HCT116 (cell line): ENCODE results near the gene PYCR2. TPM values are rescaled to one million over a fixed set of nuclear protein-coding genes. Genes with fewer than 3 reads are reported as not detected.

Source experiments
- ATAC-seq: fragments of 200-7000 bp; cut with Tn5 transposase; 2 replicates; pipeline ENCODE4 v1.9.1; 2020; ENCODE audit warnings: mild to moderate bottlenecking, moderate library complexity
- BruUV-seq: library from RNA; stranded (reverse); fragments of 400-500 nt; replicated peaks from 2 replicates; lab custom pipeline; 2021; lab: Mats Ljungman, UMichigan
- CTCF ChIA-PET: fragments of 300-600 bp; sonication (Branson Sonifier 250); formaldehyde crosslinking; loops from one replicate; lab custom pipeline; 2021; ENCODE audit warnings: antibody characterized with exemption; lab: Charles Lee
- POLR2A ChIA-PET: fragments of 300-600, 350-600 bp; sonication (Branson Sonifier 250); formaldehyde crosslinking; loops from one replicate; lab custom pipeline; 2021; ENCODE audit warnings: antibody characterized with exemption; lab: Charles Lee
- RAD21 ChIA-PET, 2 experiments: fragments of 300-600 bp; sonication (Branson Sonifier 250); formaldehyde crosslinking; loops; one replicate each; lab custom pipeline; 2023; ENCODE audit warnings: low total read pairs in 2 of 2; ENCODE audit not compliant: uncharacterized antibody in 2 of 2, unreplicated experiment in 2 of 2, low non-redundant PET in 1 of 2; lab: Charles Lee
- DNase-seq: peaks from one replicate; pipeline ENCODE4 v3.0.0-alpha.2; 2010; ENCODE audit warnings: low read depth, low spot score
- H2AFZ ChIP-seq: fragments of 200-600 bp; shearing (Covaris generic), sonication (generic); 2 replicates; pipeline ENCODE4 v1.6.1; 2017; ENCODE audit warnings: low read depth, mixed run types, mixed read lengths, antibody characterized with exemption, low read length; ENCODE audit not compliant: poor library complexity, severe bottlenecking
- H3K27ac ChIP-seq: 2 replicates; pipeline ENCODE4 v1.5.1; 2012; ENCODE audit warnings: low read depth, low read length
- H3K27me3 ChIP-seq: fragments of 200-600 bp; sonication (generic); 2 replicates; pipeline ENCODE4 v1.6.1; 2016; ENCODE audit warnings: mixed run types, low read length, mixed read lengths; ENCODE audit not compliant: insufficient read depth
- H3K36me3 ChIP-seq, 2 experiments: fragments of 200-500 bp in 1 of 2; fragments of 200-600 bp in 1 of 2; sonication (Bioruptor generic) in 1 of 2; sonication (generic) in 1 of 2; 2 replicates each; pipeline versions ENCODE4 v1.5.1 to v1.6.1; 2014 to 2016; ENCODE audit warnings: low read length in 2 of 2, inconsistent platforms in 1 of 2, mixed read lengths in 1 of 2, mixed run types in 1 of 2; ENCODE audit not compliant: insufficient read depth in 2 of 2, control insufficient read depth in 1 of 2
- H3K4me1 ChIP-seq, 2 experiments: fragments of 200-600 bp in 1 of 2; sonication (generic) in 1 of 2; 2 replicates each; pipeline versions ENCODE4 v1.5.1 to v1.6.1; 2012 to 2017; ENCODE audit warnings: low read length in 2 of 2, inconsistent platforms in 1 of 2, mild to moderate bottlenecking in 1 of 2, mixed read lengths in 1 of 2, mixed run types in 1 of 2, moderate library complexity in 1 of 2; ENCODE audit not compliant: insufficient read depth in 2 of 2, control insufficient read depth in 1 of 2
- H3K4me2 ChIP-seq: fragments of 200-600 bp; sonication (generic); 2 replicates; pipeline ENCODE4 v1.6.1; 2017; ENCODE audit warnings: mixed run types, low read length, mixed read lengths
- H3K4me3 ChIP-seq, 2 experiments: fragments of 200-600 bp in 1 of 2; sonication (generic) in 1 of 2; replicated peaks in 1 of 2; 2 replicates each; pipeline ENCODE4 v1.5.1; 2011 to 2016; ENCODE audit warnings: low read length in 2 of 2, control low read depth in 1 of 2, low read depth in 1 of 2, mild to moderate bottlenecking in 1 of 2, mixed read lengths in 1 of 2, mixed run types in 1 of 2
- H3K79me2 ChIP-seq: fragments of 200-600 bp; sonication (generic); 2 replicates; pipeline ENCODE4 v1.6.1; 2017; ENCODE audit warnings: mild to moderate bottlenecking, mixed run types, low read length, moderate library complexity, mixed read lengths; ENCODE audit not compliant: insufficient read depth
- H3K9ac ChIP-seq: fragments of 200-600 bp; sonication (generic); 2 replicates; pipeline ENCODE4 v1.6.1; 2016; ENCODE audit warnings: low read length, mixed read lengths
- H3K9me2 ChIP-seq: fragments of 200-600 bp; sonication (generic), shearing (Covaris generic); 2 replicates; pipeline ENCODE4 v1.6.1; 2017; ENCODE audit warnings: mixed run types, mild to moderate bottlenecking, moderate library complexity; ENCODE audit not compliant: insufficient read depth
- H3K9me3 ChIP-seq, 2 experiments: fragments of 200-500 bp in 1 of 2; fragments of 200-600 bp in 1 of 2; sonication (Bioruptor generic) in 1 of 2; sonication (generic) in 1 of 2; 2 replicates each; pipeline ENCODE4 v1.6.1; 2014 to 2017; ENCODE audit warnings: low read length in 2 of 2, mixed read lengths in 2 of 2, inconsistent platforms in 1 of 2, low read depth in 1 of 2, mild to moderate bottlenecking in 1 of 2, mixed run types in 1 of 2, moderate library complexity in 1 of 2; ENCODE audit not compliant: control insufficient read depth in 1 of 2, insufficient read depth in 1 of 2
- H4K20me1 ChIP-seq: fragments of 200-600 bp; sonication (generic), shearing (Covaris generic); 2 replicates; pipeline ENCODE4 v1.6.1; 2017; ENCODE audit warnings: mixed run types, mild to moderate bottlenecking, moderate library complexity; ENCODE audit not compliant: insufficient read depth
- EGR1 ChIP-seq: IDR thresholded peaks from 2 replicates; pipeline ENCODE4 v1.6.1; 2012; ENCODE audit warnings: low read depth
- EZH2phosphoT487 ChIP-seq: fragments of 200-600 bp; IDR thresholded peaks from 2 replicates; pipeline ENCODE4 v1.6.1; 2018; ENCODE audit warnings: antibody characterized with exemption, borderline replicate concordance
- JUND ChIP-seq: IDR thresholded peaks from 2 replicates; pipeline ENCODE4 v1.6.1; 2012
- POLR2A ChIP-seq: IDR thresholded peaks from 2 replicates; pipeline ENCODE4 v1.7.0; 2011; ENCODE audit warnings: borderline replicate concordance; ENCODE audit not compliant: insufficient read depth, insufficient read length; ENCODE audit errors: extremely low read depth
- POLR2AphosphoS5 ChIP-seq: IDR thresholded peaks from 2 replicates; pipeline ENCODE4 v1.6.1; 2011; ENCODE audit warnings: mild to moderate bottlenecking, low read depth, low read length, moderate library complexity
- SP1 ChIP-seq: IDR thresholded peaks from 2 replicates; pipeline ENCODE4 v1.6.1; 2012; ENCODE audit warnings: low read depth
- TCF7L2 ChIP-seq: IDR thresholded peaks from 2 replicates; pipeline ENCODE4 v1.7.0; 2011; ENCODE audit warnings: borderline replicate concordance, inconsistent platforms; ENCODE audit not compliant: insufficient read depth, insufficient read length; ENCODE audit errors: extremely low read depth
- ZFX ChIP-seq: fragments of 450-650 bp; IDR thresholded peaks from 2 replicates; pipeline ENCODE4 v1.6.1; 2017
- intact Hi-C: fragments of 100-400 bp; cut with micrococcal nuclease; formaldehyde crosslinking; loops from 2 replicates; pipeline ENCODE4 v1.10.0; 2022
- total RNA-seq: library from RNA; stranded (reverse); gene quantifications from one replicate; pipeline ENCODE4 v1.2.1, GENCODE V29; 2021; ENCODE audit not compliant: unreplicated experiment
- TF ChIP-seq, protein P1 (sequence below), 3 experiments: fragments of 200-600 bp in 1 of 3; sonication (generic) in 1 of 3; IDR thresholded peaks in 2 of 3; conservative IDR thresholded peaks in 1 of 3; 2 replicates each; pipeline ENCODE4 v1.5.1; 2012 to 2017; ENCODE audit warnings: low read depth in 2 of 3, low read length in 2 of 3, antibody characterized with exemption in 1 of 3, borderline replicate concordance in 1 of 3, control low read depth in 1 of 3, mild to moderate bottlenecking in 1 of 3, mixed read lengths in 1 of 3, mixed run types in 1 of 3, moderate library complexity in 1 of 3; ENCODE audit not compliant: insufficient read depth in 1 of 3
- TF ChIP-seq, protein P2 (sequence below): IDR thresholded peaks from 2 replicates; pipeline ENCODE4 v1.6.1; 2012

Gene PYCR2
- total RNA-seq, 1 experiment from 2014 or later: 107 TPM

- Histone ChIP-seq H3K4me3 (peak overlapping the region; percentile 80 to 83), H3K9me2 (no peaks in the 10 kb centered on the region)
- ChIA-PET POLR2A (interaction anchor here (1.0 to 1.5 kb wide), 4 partner anchors 13 to 117 kb away, joined by 3 to 4 read pairs (median 3); partner anchors contain the start of genes PYCR2, SDE2 and SRP9), CTCF (interaction anchor here (0.7 to 2.1 kb wide), 7 partner anchors 16 to 422 kb away, joined by 3 to 10 read pairs (median 4); no protein-coding TSS in a partner anchor)
- DNase-seq: no peak
- no TSS peak for BruUV-seq
- no peak for TF ChIP-seq JUND
- peak; percentile 80 for TF ChIP-seq ZFX
- TF ChIP-seq, all 23 proteins: peak for 1
- Histone ChIP-seq H3K9ac (peak overlapping the region; percentile 86), H3K36me3 (no peaks in the 10 kb centered on the region), H3K27ac (peak overlapping the region; percentile 81), H4K20me1 (no peaks in the 10 kb centered on the region), H2AFZ (peak overlapping the region; percentile 48), H3K79me2 (no peaks in the 10 kb centered on the region; the same call in 1 of the 2 replicates), H3K9me3 (no peaks in the 10 kb centered on the region), H3K4me2 (peak overlapping the region; percentile 99), H3K4me1 (peaks cover 23 to 38% of the 10 kb centered on the region in 2 experiments), H3K27me3 (no peaks in the 10 kb centered on the region)
- RAD21 ChIA-PET: interaction anchor here in 1 of 2 experiments (1.8 kb wide), 1 partner anchor 105 kb away, joined by 5 read pairs; the partner anchor contains the start of gene SRP9
- ATAC-seq: peak; percentile 49
- intact Hi-C loops: loop anchor here (2.0 to 10.0 kb wide), 3 partner anchors 38 to 108 kb away; partner anchors contain the start of genes EPHX1 and SRP9
Observed at GRCh38 chr1:225882694-225883615, 41.1 kb downstream of the PYCR2 start.

GRCh38 chr1:225881959-225882693 lies 41.9 kb downstream of the PYCR2 start, which contains the start of gene TMEM63A:
TSS of gene TMEM63A (minus strand) at chr1:225882380. CDS start at chr1:225877580, 4,800 bp downstream.
- H4K20me1 ChIP-seq: no peaks in the 10 kb centered on the region
- ChIA-PET RAD21 (interaction anchor here in 1 of 2 experiments (1.8 kb wide), 1 partner anchor 104 kb away, joined by 5 read pairs; the partner anchor contains the start of gene SRP9), POLR2A (interaction anchor here (1.2 to 1.5 kb wide), 3 partner anchors 12 to 117 kb away, joined by 3 to 4 read pairs (median 3); partner anchors contain the start of genes SDE2 and SRP9), CTCF (interaction anchor here (0.6 to 2.1 kb wide), 5 partner anchors 29 to 421 kb away, joined by 3 to 10 read pairs (median 4); no protein-coding TSS in a partner anchor)
- intact Hi-C loops: loop anchor here (2.0 to 10.0 kb wide), 3 partner anchors 37 to 107 kb away; partner anchors contain the start of genes EPHX1 and SRP9
- H3K4me1 ChIP-seq: peaks cover 31 to 46% of the 10 kb centered on the region in 2 experiments
- H3K36me3 ChIP-seq: no peaks in the 10 kb centered on the region; a peak in 1 of 4 replicates
- peak within 1 kb of the TSS; percentile 80 to 83 for H3K4me3 ChIP-seq
- DNase-seq (peak; percentile 64), ATAC-seq (peak; percentile 79)
- H2AFZ ChIP-seq: peak within 1 kb of the TSS; percentile 61
- H3K9me2 ChIP-seq: no peaks in the 10 kb centered on the region
- peak within 1 kb of the TSS; percentile 81 for H3K27ac ChIP-seq
- peak within 1 kb of the TSS; percentile 99 for H3K4me2 ChIP-seq
- no peaks in the 10 kb centered on the region for H3K27me3 ChIP-seq
- TSS peak; percentile 51 for BruUV-seq
- no peaks in the 10 kb centered on the region; the same call in 1 of the 2 replicates for H3K79me2 ChIP-seq
- H3K9me3 ChIP-seq: no peaks in the 10 kb centered on the region
- H3K9ac ChIP-seq: peak within 1 kb of the TSS; percentile 86
- TF ChIP-seq, protein P1, sequence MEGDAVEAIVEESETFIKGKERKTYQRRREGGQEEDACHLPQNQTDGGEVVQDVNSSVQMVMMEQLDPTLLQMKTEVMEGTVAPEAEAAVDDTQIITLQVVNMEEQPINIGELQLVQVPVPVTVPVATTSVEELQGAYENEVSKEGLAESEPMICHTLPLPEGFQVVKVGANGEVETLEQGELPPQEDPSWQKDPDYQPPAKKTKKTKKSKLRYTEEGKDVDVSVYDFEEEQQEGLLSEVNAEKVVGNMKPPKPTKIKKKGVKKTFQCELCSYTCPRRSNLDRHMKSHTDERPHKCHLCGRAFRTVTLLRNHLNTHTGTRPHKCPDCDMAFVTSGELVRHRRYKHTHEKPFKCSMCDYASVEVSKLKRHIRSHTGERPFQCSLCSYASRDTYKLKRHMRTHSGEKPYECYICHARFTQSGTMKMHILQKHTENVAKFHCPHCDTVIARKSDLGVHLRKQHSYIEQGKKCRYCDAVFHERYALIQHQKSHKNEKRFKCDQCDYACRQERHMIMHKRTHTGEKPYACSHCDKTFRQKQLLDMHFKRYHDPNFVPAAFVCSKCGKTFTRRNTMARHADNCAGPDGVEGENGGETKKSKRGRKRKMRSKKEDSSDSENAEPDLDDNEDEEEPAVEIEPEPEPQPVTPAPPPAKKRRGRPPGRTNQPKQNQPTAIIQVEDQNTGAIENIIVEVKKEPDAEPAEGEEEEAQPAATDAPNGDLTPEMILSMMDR (IDR thresholded peaks at IDR 0.05 in 2 of 3, conservative IDR thresholded peaks at IDR 0.05 in 1 of 3; ENCODE audit: borderline replicate concordance in 1 of 3, insufficient read depth in 1 of 3, low read depth in 2 of 3, low read length in 2 of 3): peak in 2 of 3 experiments; percentile 18 to 41; a peak in 3 of 6 replicates
- TF ChIP-seq POLR2AphosphoS5 (peak; percentile 89), POLR2A (peak; percentile 36), TCF7L2 (peak; percentile 7), SP1 (no peak), EGR1 (no peak), EZH2phosphoT487 (no peak)
- TF ChIP-seq, protein P2, sequence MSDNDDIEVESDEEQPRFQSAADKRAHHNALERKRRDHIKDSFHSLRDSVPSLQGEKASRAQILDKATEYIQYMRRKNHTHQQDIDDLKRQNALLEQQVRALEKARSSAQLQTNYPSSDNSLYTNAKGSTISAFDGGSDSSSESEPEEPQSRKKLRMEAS: no peak
